ENCODE data around the gene LGALS7. TPM values are rescaled to one million over a fixed set of nuclear protein-coding genes. Genes with fewer than 3 reads are reported as not detected.

Gene LGALS7
- total and polyA plus RNA-seq, 2 of the 8 experiments (the other 6 are each of a cell fraction or from before 2014, with no cell fraction given): 0.32 TPM; not detected in 1

DNA sequence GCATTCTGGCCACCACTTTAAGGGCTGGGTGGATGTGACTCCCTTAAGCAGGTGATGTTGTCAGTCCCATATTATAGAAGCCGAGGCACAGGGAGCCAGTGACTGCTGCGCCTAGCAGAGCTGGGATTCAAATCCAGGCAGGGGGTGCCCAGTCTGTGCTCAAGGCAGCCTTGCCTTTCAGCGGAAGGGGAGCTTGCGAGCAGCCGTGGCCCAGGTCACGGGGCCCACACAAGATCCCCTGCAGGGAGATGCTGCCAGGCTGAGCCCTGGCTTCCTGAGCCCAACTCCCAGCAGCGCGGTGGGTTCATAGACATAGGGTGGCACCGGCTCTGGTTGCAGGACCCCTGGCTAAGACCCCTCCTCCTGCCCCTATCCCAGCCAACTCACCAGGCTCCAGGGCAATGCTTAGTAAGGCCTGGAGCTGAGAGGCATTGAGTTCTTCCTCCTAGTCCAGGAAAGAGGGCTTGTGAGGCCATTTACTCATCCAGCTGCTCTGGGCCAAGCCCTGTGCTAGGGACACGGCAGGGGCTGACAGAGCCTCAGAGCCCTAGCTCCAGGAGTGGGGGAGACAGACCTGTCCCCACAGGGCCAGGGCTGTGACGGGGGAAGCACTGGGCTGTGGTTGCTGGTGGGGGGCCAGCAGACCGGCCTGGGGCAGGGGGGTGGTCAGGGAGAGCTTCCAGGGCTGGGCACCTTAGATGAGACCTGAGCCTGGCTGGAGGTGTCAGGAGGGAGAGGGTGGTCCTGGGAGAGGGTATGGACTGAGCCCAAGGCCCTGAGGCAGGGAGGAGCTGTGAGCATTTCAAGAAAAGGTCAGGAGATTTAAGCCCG lies 38.7 kb downstream of the LGALS7 start:
- ChIA-PET POLR2A (ENCODE audit: partially characterized antibody) (interaction anchor here (0.6 to 3.0 kb wide), 16 partner anchors 9 to 282 kb away, joined by 3 to 11 read pairs (median 4); partner anchors contain the start of gene ACTN4), CTCF (ENCODE audit: partially characterized antibody) (interaction anchor here (0.8 to 2.0 kb wide), 6 partner anchors 8 to 219 kb away, joined by 3 to 4 read pairs (median 3); no protein-coding TSS in a partner anchor)
- peaks cover 10% of the 10 kb centered on the region; the same call in 1 of the 2 replicates for H3K23me2 ChIP-seq (ENCODE audit: low read depth, low read length)
- H3K4me1 ChIP-seq (replicated peaks in 1 of 4; ENCODE audit: control insufficient read depth in 3 of 4, insufficient read depth in 4 of 4, low read length in 3 of 4): peaks cover 0 to 15% (median 10%) of the 10 kb centered on the region in 4 experiments; a peak in 6 of 7 replicates
- FAIRE-seq (no peak), DNase-seq (ENCODE audit: low read depth in 1 of 2, low spot score in 2 of 2) (no peak)
- H3K9me3 ChIP-seq (ENCODE audit: insufficient read depth in 2 of 2, low read depth in 1 of 2, low read length in 1 of 2): peaks cover 0 to 3% of the 10 kb centered on the region in 2 experiments; a peak in 1 of 4 replicates
- H4K20me1 ChIP-seq (replicated peaks in 1 of 2; ENCODE audit: control insufficient read depth in 1 of 2, insufficient read depth in 2 of 2, low read length in 2 of 2): peaks cover 6 to 12% of the 10 kb centered on the region in 2 experiments
- peak overlapping the region; percentile 52 for H4K91ac ChIP-seq (replicated peaks; ENCODE audit: insufficient read length, low read length)
- H3K56ac ChIP-seq (replicated peaks; ENCODE audit: insufficient read length, low read depth, low read length): no peak overlapping the region
- peaks cover 4 to 18% (median 6%) of the 10 kb centered on the region in 4 experiments; a peak in 5 of 8 replicates for H3K36me3 ChIP-seq (ENCODE audit: control insufficient read depth in 2 of 4, insufficient read depth in 4 of 4, low read length in 3 of 4)
- H3K4me2 ChIP-seq (ENCODE audit: insufficient read depth in 1 of 2, low read depth in 2 of 2, low read length in 2 of 2): peak overlapping the region; percentile 60 to 65
- WGBS, 2 experiments (ENCODE audit: extremely low coverage in 1 of 2, insufficient coverage in 1 of 2, insufficient read length in 1 of 2, insufficient replicate concordance in 2 of 2, low coverage in 1 of 2, low lambda C conversion rate in 2 of 2, missing lambda C conversion rate in 1 of 2): 71% methylated on average over 13 of the region's 13 CpGs; no CpG with 5 or more reads in 1 of the 2 experiments
- no peak overlapping the region for H3K27ac ChIP-seq (ENCODE audit: low read depth, low read length)
- peak overlapping the region; percentile 39 to 66 (median 50) for H3K4me3 ChIP-seq (ENCODE audit: extremely low read depth in 1 of 4, insufficient read depth in 2 of 4, low read depth in 3 of 4, low read length in 4 of 4)
- peak overlapping the region; percentile 39; the same call in 1 of the 2 replicates for H2BK12ac ChIP-seq (ENCODE audit: low read depth, low read length)
- TF ChIP-seq BCL11A (IDR thresholded peaks at IDR 0.05; ENCODE audit: low read depth in 2 of 2, low read length in 2 of 2) (no peak), RXRA (IDR thresholded peaks at IDR 0.05; ENCODE audit: insufficient read depth, low read depth, low read length) (no peak)
- H3K23ac ChIP-seq (ENCODE audit: insufficient read length): no peak overlapping the region
- peaks cover 4 to 16% (median 13%) of the 10 kb centered on the region in 4 experiments for H3K27me3 ChIP-seq (replicated peaks in 1 of 4; ENCODE audit: control insufficient read depth in 3 of 4, extremely low read depth in 1 of 4, insufficient read depth in 3 of 4, low read length in 3 of 4)
- H3K9ac ChIP-seq (replicated peaks in 1 of 4; ENCODE audit: extremely low read depth in 1 of 4, low read depth in 3 of 4, low read length in 3 of 4): peak overlapping the region in 1 of 4 experiments; percentile 33; a peak in 2 of 7 replicates
- H2BK20ac ChIP-seq (ENCODE audit: low read length): no peak overlapping the region
- no peak overlapping the region for H2BK120ac ChIP-seq (replicated peaks; ENCODE audit: low read depth, low read length)
- no peak overlapping the region; the same call in 1 of the 2 replicates for H4K8ac ChIP-seq (ENCODE audit: extremely low read depth, insufficient read depth, low read length)
- H2AK5ac ChIP-seq (ENCODE audit: low read depth, low read length): no peak overlapping the region
- H3K79me2 ChIP-seq (ENCODE audit: control insufficient read depth in 1 of 2, insufficient read depth in 2 of 2, low read length in 2 of 2): no peaks in the 10 kb centered on the region
- H3K79me1 ChIP-seq (ENCODE audit: low read depth, low read length): peaks cover 2% of the 10 kb centered on the region
- H3K14ac ChIP-seq (ENCODE audit: insufficient read length): no peak overlapping the region
- peak overlapping the region; percentile 46; the same call in 1 of the 2 replicates for H2BK15ac ChIP-seq (ENCODE audit: low read length)
- no peak overlapping the region for H2AFZ ChIP-seq (ENCODE audit: low read length)
- H3K4ac ChIP-seq (replicated peaks; ENCODE audit: insufficient read length, low read depth, low read length): no peak overlapping the region
- no peak overlapping the region; the same call in none of the 2 replicates for H3K18ac ChIP-seq (ENCODE audit: extremely low read depth, low read length)
- H2BK5ac ChIP-seq (ENCODE audit: low read depth, low read length): peak overlapping the region; percentile 35; the same call in 1 of the 2 replicates
- no peak overlapping the region for H4K5ac ChIP-seq (ENCODE audit: insufficient read length, low read depth, low read length)

Measured in H1 (cell line).